ENCODE results near the gene NAP1L1.
"Not testable (repeated sequence)": the region's sequence is repeated elsewhere in the genome, so short reads cannot be mapped to it uniquely, and the experiment has no call there.

Gene NAP1L1

GRCh38 chr12:75990189-75990912 lies 94.1 kb downstream of the NAP1L1 start:
- Histone ChIP-seq H3K4me1 (ENCODE audit: low read length) (peaks cover 8% of the 10 kb centered on the region; the same call in 1 of the 2 replicates), H3K9me3 (replicated peaks; ENCODE audit: insufficient read depth, low read length) (no peaks in the 10 kb centered on the region), H3F3A (ENCODE audit: insufficient read depth, low read length) (no peaks in the 10 kb centered on the region), H3K27ac (ENCODE audit: low read length) (no peak overlapping the region), H3K9me2 (replicated peaks; ENCODE audit: insufficient read depth, low read length) (no peaks in the 10 kb centered on the region), H3K4me3 (ENCODE audit: low read length) (no peak overlapping the region), H2AFZ (ENCODE audit: low read length) (no peak overlapping the region), H3K27me3 (replicated peaks; ENCODE audit: insufficient read depth, low read length) (no peaks in the 10 kb centered on the region), H3K79me2 (ENCODE audit: low read length) (no peaks in the 10 kb centered on the region), H3K36me3 (replicated peaks; ENCODE audit: insufficient read depth, low read length) (no peaks in the 10 kb centered on the region), H3K9ac (ENCODE audit: low read length) (no peak overlapping the region), H4K20me1 (ENCODE audit: insufficient read depth, low read length) (no peaks in the 10 kb centered on the region), H3K4me2 (ENCODE audit: low read depth, low read length) (no peak overlapping the region)
- no peak for DNase-seq
- TF ChIP-seq EZH2 (optimal IDR thresholded peaks at IDR 0.05; ENCODE audit: low read depth, low read length), result no peak
- no peak for TF ChIP-seq EZH2phosphoT487 (IDR thresholded peaks at IDR 0.05; ENCODE audit: low read length)
- TF ChIP-seq CTCF (IDR thresholded peaks at IDR 0.05; ENCODE audit: low read length), result no peak

GRCh38 chr12:75987709-75988108 lies 96.8 kb downstream of the NAP1L1 start:
- not testable (repeated sequence) for H2AFZ ChIP-seq (ENCODE audit: low read length); H3K36me3 ChIP-seq (replicated peaks; ENCODE audit: insufficient read depth, low read length); H3K4me2 ChIP-seq (ENCODE audit: low read depth, low read length); H4K20me1 ChIP-seq (ENCODE audit: insufficient read depth, low read length); H3K9me2 ChIP-seq (replicated peaks; ENCODE audit: insufficient read depth, low read length); H3K27ac ChIP-seq (ENCODE audit: low read length); H3F3A ChIP-seq (ENCODE audit: insufficient read depth, low read length); H3K9me3 ChIP-seq (replicated peaks; ENCODE audit: insufficient read depth, low read length); H3K27me3 ChIP-seq (replicated peaks; ENCODE audit: insufficient read depth, low read length); H3K4me1 ChIP-seq (ENCODE audit: low read length); H3K9ac ChIP-seq (ENCODE audit: low read length); H3K79me2 ChIP-seq (ENCODE audit: low read length); H3K4me3 ChIP-seq (ENCODE audit: low read length); DNase-seq
